HEK293T (cell line): ENCODE measurements around the gene HTRA1.

Experiments used
- ARNT ChIP-seq: fragments of 450-650 bp; IDR thresholded peaks from 2 replicates; pipeline ENCODE4 v1.6.1; 2017; ENCODE audit warnings: mild to moderate bottlenecking
- BHLHE40 ChIP-seq: fragments of 450-650 bp; IDR thresholded peaks from 2 replicates; pipeline ENCODE4 v1.6.1; 2016; ENCODE audit warnings: mild to moderate bottlenecking, moderate library complexity, borderline replicate concordance
- FOXM1 ChIP-seq: fragments of 450-650 bp; IDR thresholded peaks from 2 replicates; pipeline ENCODE4 v1.6.1; 2017; ENCODE audit warnings: mild to moderate bottlenecking, borderline replicate concordance
- HDGF ChIP-seq: fragments of 450-650 bp; IDR thresholded peaks from 2 replicates; pipeline ENCODE4 v1.6.1; 2017; ENCODE audit warnings: antibody characterized with exemption, borderline replicate concordance
- L3MBTL2 ChIP-seq: fragments of 450-650 bp; conservative IDR thresholded peaks from 2 replicates; pipeline ENCODE4 v1.6.1; 2016; ENCODE audit warnings: mild to moderate bottlenecking
- LEF1 ChIP-seq: fragments of 450-650 bp; IDR thresholded peaks from 2 replicates; pipeline ENCODE4 v1.6.1; 2017; ENCODE audit warnings: mild to moderate bottlenecking, borderline replicate concordance
- NFRKB ChIP-seq: fragments of 450-650 bp; IDR thresholded peaks from 2 replicates; pipeline ENCODE4 v1.6.1; 2016; ENCODE audit warnings: mild to moderate bottlenecking, moderate library complexity
- SP1 ChIP-seq: fragments of 450-650 bp; IDR thresholded peaks from 2 replicates; pipeline ENCODE4 v1.6.1; 2017

GRCh38 chr10:122497241-122497640 lies 35.9 kb downstream of the HTRA1 start:
- no peak for TF ChIP-seq L3MBTL2
- no peak for TF ChIP-seq NFRKB
- TF ChIP-seq BHLHE40 = no peak
- no peak for TF ChIP-seq FOXM1
- no peak for TF ChIP-seq HDGF
- TF ChIP-seq LEF1 = no peak
- TF ChIP-seq ARNT = no peak
- TF ChIP-seq SP1 = no peak
